HG03521 (cell line): ENCODE data around the gene CREBBP.

ENCODE experiments used
- ATAC-seq: cut with Tn5 transposase; IDR thresholded peaks from one replicate; pipeline ENCODE4 v1.9.1; 2021; ENCODE audit warnings: mild to moderate bottlenecking, moderate library complexity; ENCODE audit not compliant: unreplicated experiment

Gene CREBBP

DNA sequence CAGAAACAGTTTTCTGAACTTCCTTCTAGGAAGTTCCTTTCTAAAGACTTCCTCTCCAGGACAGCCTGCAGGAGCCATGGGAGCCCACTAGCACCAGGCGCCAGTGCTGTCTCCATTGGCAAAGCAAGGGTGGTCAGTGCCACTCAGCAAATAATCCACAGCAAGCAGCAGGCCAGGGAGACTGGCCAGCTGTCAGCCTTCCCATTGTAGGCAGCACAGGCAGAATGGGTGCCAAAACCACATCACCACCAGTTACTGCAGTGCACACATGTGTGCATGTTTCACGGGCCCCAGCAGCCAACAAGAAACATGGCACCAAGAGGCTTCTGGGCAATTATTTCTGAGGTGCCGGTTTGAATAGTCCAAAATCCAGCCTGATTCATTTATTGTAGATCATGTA is 199.3 kb downstream of the CREBBP start:
- no peak for ATAC-seq

DNA sequence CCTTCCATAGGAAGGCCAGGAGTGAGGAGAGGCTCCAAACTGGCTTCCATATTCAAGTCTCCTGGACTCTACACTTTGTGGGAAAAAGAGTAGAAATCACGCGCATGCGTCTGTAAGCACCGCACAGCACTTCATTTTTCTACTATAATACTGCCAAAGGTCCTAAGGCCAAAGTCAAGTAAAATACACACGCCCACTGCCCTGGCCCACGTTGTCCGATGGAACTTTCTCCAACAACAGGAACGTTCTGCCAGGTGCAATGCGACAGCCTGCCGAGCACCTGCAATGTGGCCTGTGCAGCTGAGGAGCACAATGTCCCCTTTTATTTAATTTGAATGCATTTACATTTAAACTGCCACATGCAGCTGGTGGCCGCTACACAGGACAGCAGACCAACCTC is 202.5 kb downstream of the CREBBP start:
- no peak for ATAC-seq

DNA sequence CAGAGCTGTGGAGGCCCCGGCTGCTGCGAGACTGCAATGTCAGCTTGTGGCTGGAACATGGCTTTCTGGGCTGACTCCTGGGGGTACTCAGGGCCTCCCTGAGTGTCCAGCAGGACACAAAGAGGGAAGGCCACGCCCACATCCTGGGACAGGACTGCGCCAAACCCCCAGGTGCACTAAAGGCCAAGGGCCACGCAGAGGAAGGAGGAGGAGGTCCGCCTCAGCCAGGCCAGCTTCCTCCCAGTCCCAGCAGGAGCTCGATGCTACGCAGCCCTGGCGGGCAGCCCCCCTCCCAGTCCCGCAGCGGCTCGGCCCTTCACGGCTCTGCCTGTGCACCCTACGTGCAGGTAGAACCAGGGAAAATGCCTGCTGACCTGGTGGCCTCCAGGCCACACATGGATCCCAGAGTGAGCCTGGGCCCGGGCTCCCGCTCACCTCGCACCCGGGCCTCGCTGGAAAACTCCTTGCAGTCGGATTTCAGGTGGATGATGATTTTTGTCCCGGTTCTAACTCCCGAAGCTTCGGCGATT is 204.8 kb downstream of the CREBBP start:
- no peak for ATAC-seq
